8988T (cell line): ENCODE data around the gene SLC38A8.

Experiments
- DNase-seq: peaks from one replicate; pipeline ENCODE4 v3.0.0; 2011

Gene SLC38A8

GRCh38 chr16:83967838-83968305 is 74.7 kb downstream of the SLC38A8 start, which contains the start of gene NECAB2:
NECAB2 (plus strand) TSS chr16:83968244; CDS start chr16:83968649, 405 bp downstream.
- DNase-seq = peak; percentile 91

- DNase-seq = no peak
Measured at GRCh38 chr16:83967091-83967490, 75.5 kb downstream of the SLC38A8 start.

GRCh38 chr16:83966153-83966696 is 76.4 kb downstream of the SLC38A8 start:
- DNase-seq = no peak

DNA sequence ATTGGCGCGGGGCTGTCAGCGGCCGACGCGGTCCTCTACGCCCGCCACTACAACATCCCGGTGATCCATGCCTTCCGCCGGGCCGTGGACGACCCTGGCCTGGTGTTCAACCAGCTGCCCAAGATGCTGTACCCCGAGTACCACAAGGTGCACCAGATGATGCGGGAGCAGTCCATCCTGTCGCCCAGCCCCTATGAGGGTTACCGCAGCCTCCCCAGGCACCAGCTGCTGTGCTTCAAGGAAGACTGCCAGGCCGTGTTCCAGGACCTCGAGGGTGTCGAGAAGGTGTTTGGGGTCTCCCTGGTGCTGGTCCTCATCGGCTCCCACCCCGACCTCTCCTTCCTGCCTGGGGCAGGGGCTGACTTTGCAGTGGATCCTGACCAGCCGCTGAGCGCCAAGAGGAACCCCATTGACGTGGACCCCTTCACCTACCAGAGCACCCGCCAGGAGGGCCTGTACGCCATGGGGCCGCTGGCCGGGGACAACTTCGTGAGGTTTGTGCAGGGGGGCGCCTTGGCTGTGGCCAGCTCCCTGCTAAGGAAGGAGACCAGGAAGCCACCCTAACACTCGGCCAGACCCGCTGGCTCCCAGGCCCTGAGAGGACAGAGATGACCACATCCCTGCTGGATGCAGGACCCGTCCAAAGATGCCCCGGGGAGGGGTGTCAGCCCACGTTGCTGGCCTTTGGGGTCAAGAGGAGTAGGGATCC is 77.0 kb downstream of the SLC38A8 start:
- no peak for DNase-seq

DNA sequence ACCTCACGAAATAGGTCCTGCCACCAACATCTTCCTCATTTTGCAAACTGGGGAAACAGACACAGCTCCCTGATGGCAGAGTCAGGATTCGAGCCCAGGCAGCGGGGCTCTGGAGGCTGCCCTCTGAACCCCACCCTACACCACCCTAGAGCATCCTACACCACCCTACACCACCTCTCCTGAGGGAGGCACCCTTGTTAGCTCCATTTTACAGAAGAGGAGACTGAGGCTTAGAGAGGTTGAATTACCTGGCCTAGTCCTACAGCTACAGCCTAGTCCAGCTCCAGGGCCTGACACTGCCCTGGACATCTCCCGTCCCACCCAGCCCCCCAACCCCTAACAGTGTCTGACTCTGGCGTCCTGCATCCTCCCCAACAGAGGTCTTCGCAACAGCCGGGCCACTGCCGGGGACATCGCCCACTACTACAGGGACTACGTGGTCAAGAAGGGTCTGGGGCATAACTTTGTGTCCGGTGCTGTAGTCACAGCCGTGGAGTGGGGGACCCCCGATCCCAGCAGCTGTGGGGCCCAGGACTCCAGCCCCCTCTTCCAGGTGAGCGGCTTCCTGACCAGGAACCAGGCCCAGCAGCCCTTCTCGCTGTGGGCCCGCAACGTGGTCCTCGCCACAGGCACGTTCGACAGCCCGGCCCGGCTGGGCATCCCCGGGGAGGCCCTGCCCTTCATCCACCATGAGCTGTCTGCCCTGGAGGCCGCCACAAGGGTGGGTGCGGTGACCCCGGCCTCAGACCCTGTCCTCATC is 77.7 kb downstream of the SLC38A8 start:
- no peak for DNase-seq

- no peak for DNase-seq
Measured at GRCh38 chr16:83963277-83964119, 79.1 kb downstream of the SLC38A8 start.

GRCh38 chr16:83961591-83961990 is 81.0 kb downstream of the SLC38A8 start:
- no peak for DNase-seq

DNA sequence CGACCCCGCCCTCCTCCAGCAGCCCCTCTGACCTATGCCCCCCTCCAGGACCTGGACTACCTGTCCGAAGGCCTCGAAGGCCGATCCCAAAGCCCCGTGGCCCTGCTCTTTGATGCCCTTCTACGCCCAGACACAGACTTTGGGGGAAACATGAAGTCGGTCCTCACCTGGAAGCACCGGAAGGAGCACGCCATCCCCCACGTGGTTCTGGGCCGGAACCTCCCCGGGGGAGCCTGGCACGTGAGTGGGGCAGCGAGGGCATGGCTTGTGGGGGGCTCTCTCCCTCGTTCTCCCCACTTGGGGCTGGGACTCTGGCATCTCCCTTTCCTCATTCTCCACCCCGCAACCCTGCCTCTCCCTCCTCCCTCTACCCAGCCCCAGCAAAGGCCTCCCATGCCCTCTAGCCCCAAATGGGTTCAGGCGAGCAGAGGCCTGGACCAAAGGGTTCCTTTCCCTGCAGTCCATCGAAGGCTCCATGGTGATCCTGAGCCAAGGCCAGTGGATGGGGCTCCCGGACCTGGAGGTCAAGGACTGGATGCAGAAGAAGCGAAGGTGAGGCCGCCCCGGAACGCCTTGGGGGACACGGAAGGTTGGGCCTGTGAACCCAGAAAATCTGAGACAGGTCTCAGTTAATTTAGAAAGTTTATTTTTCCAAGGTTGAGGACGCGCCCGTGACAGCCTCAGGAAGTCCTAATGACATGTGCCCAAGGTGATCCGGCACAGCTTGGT is 81.9 kb downstream of the SLC38A8 start:
- DNase-seq = no peak
